Neural progenitor cell (in vitro differentiated cells): Measurements from ENCODE around the gene HYAL2. TPM values are rescaled to one million over a fixed set of nuclear protein-coding genes. Genes with fewer than 3 reads are reported as not detected.

Source experiments
- DNase-seq: peaks from one replicate; pipeline ENCODE4 v3.0.0-alpha.2; 2016; ENCODE audit warnings: low spot score
- H2AFZ ChIP-seq: fragments of 200-600 bp; sonication (generic); replicated peaks from 2 replicates; pipeline ENCODE4 v1.6.1; 2016; ENCODE audit warnings: antibody characterized with exemption
- H3F3A ChIP-seq: fragments of 200-600 bp; sonication (generic); 2 replicates; pipeline ENCODE4 v1.6.1; 2016; ENCODE audit warnings: antibody characterized with exemption, low read depth
- H3K27ac ChIP-seq: fragments of 200-600 bp; sonication (generic); 2 replicates; pipeline ENCODE4 v1.5.1; 2016; ENCODE audit warnings: mild to moderate bottlenecking
- H3K27me3 ChIP-seq: fragments of 200-600 bp; sonication (generic); 2 replicates; pipeline ENCODE4 v1.6.1; 2016; ENCODE audit warnings: mild to moderate bottlenecking, moderate library complexity
- H3K36me3 ChIP-seq: fragments of 200-600 bp; sonication (generic); 2 replicates; pipeline ENCODE4 v1.5.1; 2016
- H3K4me1 ChIP-seq: fragments of 200-600 bp; sonication (generic); 2 replicates; pipeline ENCODE4 v1.6.1; 2016; ENCODE audit warnings: mixed run types
- H3K4me2 ChIP-seq: fragments of 200-600 bp; sonication (generic); 2 replicates; pipeline ENCODE4 v1.6.1; 2016
- H3K4me3 ChIP-seq: fragments of 200-600 bp; sonication (generic); 2 replicates; pipeline ENCODE4 v1.5.1; 2016
- H3K79me2 ChIP-seq: fragments of 200-600 bp; sonication (generic); 2 replicates; pipeline ENCODE4 v1.6.1; 2016; ENCODE audit warnings: low read depth
- H3K9ac ChIP-seq: fragments of 200-600 bp; sonication (generic); 2 replicates; pipeline ENCODE4 v1.6.1; 2016
- H3K9me3 ChIP-seq: fragments of 200-600 bp; sonication (generic); 2 replicates; pipeline ENCODE4 v1.5.1; 2016; ENCODE audit warnings: low read depth
- H4K20me1 ChIP-seq: fragments of 200-600 bp; sonication (generic); 2 replicates; pipeline ENCODE4 v1.6.1; 2016; ENCODE audit warnings: low read depth
- H3K27ac Mint-ChIP-seq: 3 replicates; pipeline ENCODE4 v1.8.0; 2021; ENCODE audit warnings: mixed read lengths
- H3K27me3 Mint-ChIP-seq: 2 replicates; pipeline ENCODE4 v1.8.0; 2022; ENCODE audit warnings: low read depth, mild to moderate bottlenecking, inconsistent platforms, moderate library complexity, mixed read lengths; ENCODE audit not compliant: insufficient read depth
- H3K36me3 Mint-ChIP-seq: 3 replicates; pipeline ENCODE4 v1.8.0; 2021; ENCODE audit warnings: mixed read lengths
- H3K4me1 Mint-ChIP-seq: 3 replicates; pipeline ENCODE4 v1.8.0; 2021; ENCODE audit warnings: mixed read lengths
- H3K4me3 Mint-ChIP-seq: 3 replicates; pipeline ENCODE4 v1.8.0; 2021; ENCODE audit warnings: mild to moderate bottlenecking, moderate library complexity, mixed read lengths
- H3K9me3 Mint-ChIP-seq: 3 replicates; pipeline ENCODE4 v1.8.0; 2020; ENCODE audit warnings: mixed read lengths
- EZH2 ChIP-seq: fragments of 200-600 bp; sonication (generic); IDR thresholded peaks from 2 replicates; pipeline ENCODE4 v1.6.1; 2017; ENCODE audit warnings: antibody characterized with exemption, mild to moderate bottlenecking, moderate library complexity
- EZH2phosphoT487 ChIP-seq: fragments of 200-600 bp; sonication (generic); IDR thresholded peaks from 2 replicates; pipeline ENCODE4 v1.6.1; 2017; ENCODE audit warnings: antibody characterized with exemption
- total RNA-seq: library from RNA; depleted of rRNA; stranded (reverse); fragments of >200 nt; gene quantifications from 2 replicates; pipeline ENCODE4 v1.2.3, GENCODE V29; 2015; ENCODE audit warnings: low replicate concordance
- TF ChIP-seq, protein P1 (sequence below): fragments of 200-600 bp; sonication (generic); IDR thresholded peaks from 2 replicates; pipeline ENCODE4 v1.5.1; 2017; ENCODE audit warnings: antibody characterized with exemption, mild to moderate bottlenecking

HYAL2 gene
- total RNA-seq, 1 donor from 2014 or later, result 38.9 TPM

DNA sequence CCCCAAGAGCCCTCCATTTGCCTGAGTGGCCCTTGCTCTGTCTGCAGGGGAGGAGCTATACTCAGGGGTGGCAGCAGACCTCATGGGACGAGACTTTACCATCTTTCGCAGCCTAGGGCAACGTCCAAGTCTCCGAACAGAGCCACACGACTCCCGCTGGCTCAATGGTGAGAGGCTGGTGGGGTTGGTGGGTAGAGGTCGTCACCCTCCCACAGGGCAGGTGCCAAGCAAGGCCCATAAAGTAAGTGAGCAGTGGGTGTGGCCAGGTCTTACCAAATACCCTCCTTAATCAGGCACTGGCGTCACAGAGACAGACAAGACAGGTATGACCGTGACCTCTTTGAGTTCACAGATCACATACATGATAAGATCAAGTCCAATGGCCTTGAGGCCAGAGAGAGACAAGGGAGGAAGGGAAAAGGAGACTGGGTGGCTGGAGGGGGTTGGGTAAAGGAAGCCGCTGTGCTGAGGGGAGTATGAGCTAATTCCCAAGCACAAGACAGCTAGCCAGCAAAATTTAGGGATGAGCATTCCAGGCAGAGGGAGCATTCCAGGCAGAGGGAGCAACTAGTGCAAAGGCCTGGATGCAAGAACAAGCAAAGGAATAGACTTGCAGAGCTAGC lies 51.1 kb downstream of the HYAL2 start:
- TF ChIP-seq, protein P1, sequence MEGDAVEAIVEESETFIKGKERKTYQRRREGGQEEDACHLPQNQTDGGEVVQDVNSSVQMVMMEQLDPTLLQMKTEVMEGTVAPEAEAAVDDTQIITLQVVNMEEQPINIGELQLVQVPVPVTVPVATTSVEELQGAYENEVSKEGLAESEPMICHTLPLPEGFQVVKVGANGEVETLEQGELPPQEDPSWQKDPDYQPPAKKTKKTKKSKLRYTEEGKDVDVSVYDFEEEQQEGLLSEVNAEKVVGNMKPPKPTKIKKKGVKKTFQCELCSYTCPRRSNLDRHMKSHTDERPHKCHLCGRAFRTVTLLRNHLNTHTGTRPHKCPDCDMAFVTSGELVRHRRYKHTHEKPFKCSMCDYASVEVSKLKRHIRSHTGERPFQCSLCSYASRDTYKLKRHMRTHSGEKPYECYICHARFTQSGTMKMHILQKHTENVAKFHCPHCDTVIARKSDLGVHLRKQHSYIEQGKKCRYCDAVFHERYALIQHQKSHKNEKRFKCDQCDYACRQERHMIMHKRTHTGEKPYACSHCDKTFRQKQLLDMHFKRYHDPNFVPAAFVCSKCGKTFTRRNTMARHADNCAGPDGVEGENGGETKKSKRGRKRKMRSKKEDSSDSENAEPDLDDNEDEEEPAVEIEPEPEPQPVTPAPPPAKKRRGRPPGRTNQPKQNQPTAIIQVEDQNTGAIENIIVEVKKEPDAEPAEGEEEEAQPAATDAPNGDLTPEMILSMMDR, result no peak
- TF ChIP-seq EZH2, result no peak
- TF ChIP-seq EZH2phosphoT487, result no peak
- H3K27ac Mint-ChIP-seq, result peak overlapping the region; percentile 9
- H3K27me3 Mint-ChIP-seq, result peaks cover 21% of the 10 kb centered on the region
- no peaks in the 10 kb centered on the region for H3K36me3 Mint-ChIP-seq
- peak overlapping the region; percentile 6 for H3K4me3 Mint-ChIP-seq
- H3K36me3 ChIP-seq, result no peaks in the 10 kb centered on the region
- no peaks in the 10 kb centered on the region for H4K20me1 ChIP-seq
- H3K27ac ChIP-seq, result no peak overlapping the region
- H2AFZ ChIP-seq, result no peak overlapping the region
- DNase-seq, result no peak
- peaks cover 37% of the 10 kb centered on the region for H3K27me3 ChIP-seq
- peaks cover 14% of the 10 kb centered on the region for H3F3A ChIP-seq
- H3K79me2 ChIP-seq, result no peaks in the 10 kb centered on the region
- no peaks in the 10 kb centered on the region for H3K9me3 ChIP-seq
- no peaks in the 10 kb centered on the region for H3K9me3 Mint-ChIP-seq
- H3K4me1 Mint-ChIP-seq, result peaks cover 63% of the 10 kb centered on the region
- H3K4me3 ChIP-seq, result no peak overlapping the region
- H3K4me2 ChIP-seq, result no peak overlapping the region
- no peak overlapping the region for H3K9ac ChIP-seq
- H3K4me1 ChIP-seq, result peaks cover 38% of the 10 kb centered on the region

DNA sequence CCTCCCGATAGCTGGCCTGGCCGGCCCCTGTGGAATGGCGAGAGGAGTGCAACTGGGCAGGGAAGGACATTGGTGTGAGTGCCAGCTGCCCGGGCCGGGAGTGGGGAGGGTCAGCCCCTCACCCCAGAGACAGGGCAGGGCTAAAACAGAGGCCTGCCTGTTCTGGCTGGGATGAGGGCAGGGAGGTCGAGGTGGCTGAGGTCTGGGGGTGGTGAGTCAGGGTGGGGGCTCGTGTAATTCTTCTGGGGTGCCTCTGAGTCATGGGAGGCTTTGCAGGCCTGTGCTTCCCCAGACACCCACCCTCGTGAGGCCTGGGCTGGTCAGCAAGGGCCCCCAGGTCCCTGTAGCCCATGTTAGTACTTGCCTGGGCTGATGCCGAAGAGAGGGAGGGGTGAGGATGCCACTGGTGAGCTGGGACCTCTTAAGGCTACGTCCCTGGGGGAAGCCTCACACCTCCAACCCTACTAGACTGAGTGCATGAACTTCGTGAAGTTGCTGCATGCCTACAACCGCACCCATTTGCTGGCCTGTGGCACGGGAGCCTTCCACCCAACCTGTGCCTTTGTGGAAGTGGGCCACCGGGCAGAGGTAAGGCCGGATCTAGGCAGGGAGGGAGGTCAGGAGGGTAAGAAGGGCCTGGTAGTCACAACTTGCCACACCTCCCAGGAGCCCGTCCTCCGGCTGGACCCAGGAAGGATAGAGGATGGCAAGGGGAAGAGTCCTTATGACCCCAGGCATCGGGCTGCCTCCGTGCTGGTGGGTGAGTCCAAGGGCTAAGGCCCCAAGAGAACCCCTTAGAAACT lies 51.9 kb downstream of the HYAL2 start:
- no peaks in the 10 kb centered on the region for H3K79me2 ChIP-seq
- peaks cover 39% of the 10 kb centered on the region for H3K4me1 ChIP-seq
- Mint-ChIP-seq H3K27ac (no peak overlapping the region), H3K9me3 (no peaks in the 10 kb centered on the region), H3K36me3 (no peaks in the 10 kb centered on the region), H3K4me1 (peaks cover 65% of the 10 kb centered on the region), H3K27me3 (peaks cover 22% of the 10 kb centered on the region), H3K4me3 (no peak overlapping the region)
- no peak for TF ChIP-seq EZH2phosphoT487
- TF ChIP-seq EZH2, result no peak
- TF ChIP-seq, protein P1, result no peak
- H3K4me2 ChIP-seq, result no peak overlapping the region
- H3K9me3 ChIP-seq, result no peaks in the 10 kb centered on the region
- H3K27ac ChIP-seq, result no peak overlapping the region
- H3K9ac ChIP-seq, result no peak overlapping the region
- peaks cover 20% of the 10 kb centered on the region for H3F3A ChIP-seq
- no peak overlapping the region for H3K4me3 ChIP-seq
- H3K36me3 ChIP-seq, result no peaks in the 10 kb centered on the region
- peaks cover 29% of the 10 kb centered on the region for H3K27me3 ChIP-seq
- H4K20me1 ChIP-seq, result no peaks in the 10 kb centered on the region
- no peak overlapping the region for H2AFZ ChIP-seq
- no peak for DNase-seq

GRCh38 chr3:50269977-50270413 lies 52.5 kb downstream of the HYAL2 start:
- no peak overlapping the region for H3K27ac Mint-ChIP-seq
- no peak for DNase-seq

More at GRCh38 chr3:50269977-50270413, 52.5 kb downstream of the HYAL2 start:
- no peaks in the 10 kb centered on the region for H4K20me1 ChIP-seq
- H3K27me3 Mint-ChIP-seq, result peaks cover 17% of the 10 kb centered on the region
- H2AFZ ChIP-seq, result no peak overlapping the region
- H3K4me1 Mint-ChIP-seq, result peaks cover 63% of the 10 kb centered on the region
- H3K79me2 ChIP-seq, result no peaks in the 10 kb centered on the region
- H3K36me3 Mint-ChIP-seq, result no peaks in the 10 kb centered on the region
- H3K4me3 Mint-ChIP-seq, result no peak overlapping the region
- H3F3A ChIP-seq, result peaks cover 26% of the 10 kb centered on the region
- H3K4me3 ChIP-seq, result no peak overlapping the region
- no peaks in the 10 kb centered on the region for H3K9me3 Mint-ChIP-seq
- no peak for TF ChIP-seq EZH2phosphoT487
- TF ChIP-seq, protein P1, result no peak
- no peak for TF ChIP-seq EZH2
- H3K36me3 ChIP-seq, result no peaks in the 10 kb centered on the region
- H3K27me3 ChIP-seq, result peaks cover 23% of the 10 kb centered on the region
- peaks cover 42% of the 10 kb centered on the region for H3K4me1 ChIP-seq
- no peaks in the 10 kb centered on the region for H3K9me3 ChIP-seq
- H3K9ac ChIP-seq, result no peak overlapping the region
- no peak overlapping the region for H3K27ac ChIP-seq
- no peak overlapping the region for H3K4me2 ChIP-seq
